IMR-90 (cell line): ENCODE results near the gene MRPL38. TPM values are rescaled to one million over a fixed set of nuclear protein-coding genes. Genes with fewer than 3 reads are reported as not detected.

Source experiments
- ATAC-seq: fragments of 200-7000 bp; cut with Tn5 transposase; 2 replicates; pipeline ENCODE4 v1.9.1; 2020; ENCODE audit warnings: low read depth, mild to moderate bottlenecking, moderate library complexity
- BruUV-seq: library from RNA; stranded (reverse); fragments of 400-500 nt; replicated peaks from 2 replicates; lab custom pipeline; 2021; lab: Mats Ljungman, UMichigan
- CTCF ChIA-PET: fragments of 300-600 bp; formaldehyde crosslinking; extraction: SDS; loops from one replicate; lab custom pipeline; 2021; ENCODE audit warnings: antibody characterized with exemption; lab: Yijun Ruan, JAX
- POLR2A ChIA-PET: fragments of 300-600 bp; sonication (Branson Sonifier 250); formaldehyde crosslinking; loops from one replicate; lab custom pipeline; 2022; ENCODE audit warnings: antibody characterized with exemption; ENCODE audit not compliant: unreplicated experiment; lab: Charles Lee
- DNase-seq: peaks from one replicate; pipeline ENCODE4 v3.0.0; 2013
- H2AFZ ChIP-seq: replicated peaks from 2 replicates; pipeline ENCODE3; 2013; ENCODE audit warnings: low read length, mild to moderate bottlenecking; ENCODE audit not compliant: poor library complexity
- H2AK5ac ChIP-seq: 2 replicates; pipeline ENCODE4 v1.6.1; 2013; ENCODE audit warnings: low read depth, low read length, inconsistent platforms
- H2AK9ac ChIP-seq: replicated peaks from 2 replicates; pipeline ENCODE3; 2013; ENCODE audit warnings: mild to moderate bottlenecking, low read depth, low read length, moderate library complexity; ENCODE audit not compliant: poor library complexity
- H2BK120ac ChIP-seq: 2 replicates; pipeline ENCODE4 v1.6.1; 2013; ENCODE audit warnings: low read depth, low read length, inconsistent platforms
- H2BK15ac ChIP-seq: 3 replicates; pipeline ENCODE4 v1.6.1; 2013; ENCODE audit warnings: low read depth, low read length, inconsistent platforms
- H2BK20ac ChIP-seq: 2 replicates; pipeline ENCODE4 v1.6.1; 2013; ENCODE audit warnings: low read depth, mild to moderate bottlenecking, inconsistent platforms, low read length, moderate library complexity
- H2BK5ac ChIP-seq: 2 replicates; pipeline ENCODE4 v1.6.1; 2013; ENCODE audit warnings: mild to moderate bottlenecking, low read depth, low read length, inconsistent platforms; ENCODE audit not compliant: poor library complexity, severe bottlenecking
- H3K14ac ChIP-seq: replicated peaks from 2 replicates; pipeline ENCODE4 v1.6.1; 2013; ENCODE audit warnings: low read depth, low read length, inconsistent platforms
- H3K18ac ChIP-seq: 2 replicates; pipeline ENCODE4 v1.6.1; 2013; ENCODE audit warnings: low read depth, low read length, control low read depth
- H3K23ac ChIP-seq: 2 replicates; pipeline ENCODE4 v1.6.1; 2013; ENCODE audit warnings: low read depth, low read length, inconsistent platforms
- H3K27ac ChIP-seq: 2 replicates; pipeline ENCODE4 v1.5.1; 2013; ENCODE audit warnings: mild to moderate bottlenecking, control low read depth, low read length; ENCODE audit not compliant: insufficient read depth
- H3K27me3 ChIP-seq: 2 replicates; pipeline ENCODE4 v1.6.1; 2013; ENCODE audit warnings: low read length; ENCODE audit not compliant: control insufficient read depth, insufficient read depth
- H3K36me3 ChIP-seq: 2 replicates; pipeline ENCODE4 v1.6.1; 2013; ENCODE audit warnings: low read length, mixed read lengths; ENCODE audit not compliant: control insufficient read depth, insufficient read depth
- H3K4ac ChIP-seq: 2 replicates; pipeline ENCODE4 v1.6.1; 2013; ENCODE audit warnings: low read depth, low read length, inconsistent platforms
- H3K4me1 ChIP-seq: 2 replicates; pipeline ENCODE4 v1.6.1; 2013; ENCODE audit warnings: low read length, mixed read lengths; ENCODE audit not compliant: control insufficient read depth, insufficient read depth
- H3K4me2 ChIP-seq: 2 replicates; pipeline ENCODE4 v1.6.1; 2013; ENCODE audit warnings: low read depth, mild to moderate bottlenecking, control low read depth, low read length, moderate library complexity
- H3K4me3 ChIP-seq: 2 replicates; pipeline ENCODE4 v1.5.1; 2013; ENCODE audit warnings: low read depth, mild to moderate bottlenecking, control low read depth, low read length, moderate library complexity; ENCODE audit not compliant: insufficient read depth
- H3K56ac ChIP-seq: 2 replicates; pipeline ENCODE4 v1.6.1; 2013; ENCODE audit warnings: low read length, inconsistent platforms; ENCODE audit not compliant: insufficient read depth; ENCODE audit errors: extremely low read depth
- H3K79me1 ChIP-seq, 2 experiments: 2 replicates each; pipeline ENCODE4 v1.6.1; 2013; ENCODE audit warnings: low read length in 2 of 2, inconsistent platforms in 1 of 2, low read depth in 1 of 2
- H3K9ac ChIP-seq: 2 replicates; pipeline ENCODE4 v1.6.1; 2013; ENCODE audit warnings: low read depth, low read length, control low read depth
- H3K9me1 ChIP-seq: 2 replicates; pipeline ENCODE4 v1.6.1; 2013; ENCODE audit warnings: low read length, inconsistent platforms; ENCODE audit not compliant: insufficient read depth
- H3K9me3 ChIP-seq: 2 replicates; pipeline ENCODE4 v1.6.1; 2013; ENCODE audit warnings: low read length; ENCODE audit not compliant: control insufficient read depth, insufficient read depth
- H4K20me1 ChIP-seq: 2 replicates; pipeline ENCODE4 v1.6.1; 2013; ENCODE audit warnings: low read length, inconsistent platforms; ENCODE audit not compliant: insufficient read depth
- H4K5ac ChIP-seq: 2 replicates; pipeline ENCODE4 v1.6.1; 2013; ENCODE audit warnings: mild to moderate bottlenecking, low read depth, low read length, control low read depth
- H4K8ac ChIP-seq, 2 experiments: 2 replicates each; pipeline ENCODE4 v1.6.1; 2013; ENCODE audit warnings: low read depth in 2 of 2, low read length in 2 of 2, control low read depth in 1 of 2, inconsistent platforms in 1 of 2
- H4K91ac ChIP-seq: 2 replicates; pipeline ENCODE4 v1.6.1; 2013; ENCODE audit warnings: low read depth, low read length, inconsistent platforms; ENCODE audit not compliant: insufficient read depth
- BHLHE40 ChIP-seq: fragments of 150-350 bp; IDR thresholded peaks from 2 replicates; pipeline ENCODE4 v1.6.1; 2016; ENCODE audit warnings: mild to moderate bottlenecking, low read depth, low read length
- CHD1 ChIP-seq: IDR thresholded peaks from 2 replicates; pipeline ENCODE4 v1.6.1; 2012; ENCODE audit warnings: low read depth, low read length, improper control_type of control experiment
- ELK1 ChIP-seq: fragments of 150-350 bp; IDR thresholded peaks from 2 replicates; pipeline ENCODE4 v1.6.1; 2016; ENCODE audit warnings: low read depth, mild to moderate bottlenecking, low read length, moderate library complexity, borderline replicate concordance
- MXI1 ChIP-seq: IDR thresholded peaks from 2 replicates; pipeline ENCODE4 v1.6.1; 2012; ENCODE audit warnings: low read depth, mild to moderate bottlenecking, low read length, moderate library complexity, borderline replicate concordance
- POLR2A ChIP-seq: IDR thresholded peaks from 2 replicates; pipeline ENCODE4 v1.6.1; 2012; ENCODE audit warnings: mild to moderate bottlenecking, low read depth, low read length
- RAD21 ChIP-seq: IDR thresholded peaks from 2 replicates; pipeline ENCODE4 v1.6.1; 2012; ENCODE audit warnings: low read length, improper control_type of control experiment
- RCOR1 ChIP-seq: IDR thresholded peaks from 2 replicates; pipeline ENCODE4 v1.6.1; 2012; ENCODE audit warnings: mild to moderate bottlenecking, low read length, improper control_type of control experiment; ENCODE audit not compliant: insufficient replicate concordance
- RFX5 ChIP-seq: IDR thresholded peaks from 2 replicates; pipeline ENCODE4 v1.8.0; 2012; ENCODE audit warnings: low read depth, mild to moderate bottlenecking, low read length, moderate library complexity
- USF2 ChIP-seq: fragments of 150-350 bp; IDR thresholded peaks from 2 replicates; pipeline ENCODE4 v1.6.1; 2017; ENCODE audit warnings: mild to moderate bottlenecking, antibody characterized with exemption, low read length, low read depth
- WGBS, 2 experiments: methylation state at CpG; one replicate each; pipeline versions ENCODE4 v1.1.5 to v1.1.7; 2013; ENCODE audit warnings: missing lambda C conversion rate in 2 of 2; ENCODE audit not compliant: insufficient read length in 1 of 2; ENCODE audit errors: extremely low coverage in 2 of 2; 5-methylcytosine and 5-hydroxymethylcytosine counted together
- dilution Hi-C: fragments of 300-500 bp; cut with HindIII; formaldehyde crosslinking; loops from one replicate; pipeline ENCODE4 v1.14.3; 2018; ENCODE audit warnings: low sequenced_read_pairs; ENCODE audit not compliant: unreplicated experiment
- in situ Hi-C: fragments of 300-500 bp; cut with MboI; formaldehyde crosslinking; loops from 3 replicates; pipeline ENCODE4 v1.14.3; 2019; ENCODE audit warnings: low sequenced_read_pairs, inconsistent platforms, mixed read lengths
- intact Hi-C: fragments of 100-400 bp; cut with micrococcal nuclease; formaldehyde crosslinking; loops from 2 replicates; pipeline ENCODE4 v1.10.0; 2022
- polyA plus RNA-seq, 3 experiments: library from polyadenylated mRNA; depleted of rRNA; stranded (reverse); fragments of >200 nt; gene quantifications; 2 replicates each; pipeline ENCODE4 v1.2.3, GENCODE V29; 2012; ENCODE audit warnings: low replicate concordance in 1 of 3
- total RNA-seq: library from RNA; depleted of rRNA; stranded (reverse); fragments of >200 nt; gene quantifications from 2 replicates; pipeline ENCODE4 v1.2.3, GENCODE V29; 2012

Gene MRPL38
- total and polyA plus RNA-seq, 2 of the 4 experiments (the other 2 are of a cell fraction), result 13.3 to 42.5 TPM

- TF ChIP-seq CHD1 (no peak), RCOR1 (no peak), BHLHE40 (no peak), USF2 (no peak), MXI1 (no peak), ELK1 (no peak), POLR2A (no peak), RAD21 (no peak), RFX5 (no peak)
- BruUV-seq, result no TSS peak
- H3K4me1 ChIP-seq, result no peaks in the 10 kb centered on the region
- H3K23ac ChIP-seq, result no peak overlapping the region
- POLR2A ChIA-PET, result no interaction called here
- H3K4ac ChIP-seq, result no peak overlapping the region
- H3K79me1 ChIP-seq, result no peaks in the 10 kb centered on the region
- no peak overlapping the region for H2BK120ac ChIP-seq
- H3K4me3 ChIP-seq, result no peak overlapping the region
- no peaks in the 10 kb centered on the region; the same call in 1 of the 2 replicates for H4K20me1 ChIP-seq
- no peaks in the 10 kb centered on the region for H3K9me3 ChIP-seq
- H2BK15ac ChIP-seq, result no peak overlapping the region
- H4K8ac ChIP-seq, result no peak overlapping the region
- no peak for DNase-seq
- in situ Hi-C loops, result no loop called here
- no peak overlapping the region for H3K56ac ChIP-seq
- H4K5ac ChIP-seq, result no peak overlapping the region
- intact Hi-C loops, result no loop called here
- no peak overlapping the region for H3K27ac ChIP-seq
- no peak for ATAC-seq
- no peak overlapping the region for H3K9ac ChIP-seq
- H2AFZ ChIP-seq, result no peak overlapping the region
- no peak overlapping the region for H2AK5ac ChIP-seq
- CTCF ChIA-PET, result no interaction called here
- H3K4me2 ChIP-seq, result no peak overlapping the region
- dilution Hi-C loops, result no loop called here
- no peak overlapping the region for H3K14ac ChIP-seq
- peaks cover 12% of the 10 kb centered on the region for H3K36me3 ChIP-seq
- H3K9me1 ChIP-seq, result peaks cover 5% of the 10 kb centered on the region; the same call in 1 of the 2 replicates
- WGBS, 2 experiments, result 83% methylated on average over 1 of the region's 4 CpGs; no CpG with 5 or more reads in 1 of the 2 experiments
- H2AK9ac ChIP-seq, result no peak overlapping the region
- H4K91ac ChIP-seq, result no peak overlapping the region
- H3K27me3 ChIP-seq, result no peaks in the 10 kb centered on the region
- no peak overlapping the region for H3K18ac ChIP-seq
- no peak overlapping the region for H2BK20ac ChIP-seq
- no peak overlapping the region for H2BK5ac ChIP-seq
These were observed 21.8 kb upstream of the MRPL38 start for GRCh38 chr17:75926456-75926855.
